Skeletal muscle cell (primary cell): ENCODE results near the gene GPS2.
A peak's percentile ranks its signal among the peaks of the same experiment; 100 is the strongest.

Experiments used
- DNase-seq: peaks from one replicate; pipeline ENCODE4 v3.0.0-alpha.2; 2010; ENCODE audit warnings: low read depth
- H3K4me3 ChIP-seq: 2 replicates; pipeline ENCODE4 v1.5.1; 2011; ENCODE audit warnings: low read depth, mild to moderate bottlenecking, control low read depth, low read length, moderate library complexity

GPS2 gene

GRCh38 chr17:7322520-7323194 lies 7.5 kb upstream of the GPS2 start:
- H3K4me3 ChIP-seq: no peak overlapping the region
- DNase-seq: no peak

- DNase-seq: no peak
- no peak overlapping the region for H3K4me3 ChIP-seq
These were observed 6.3 kb upstream of the GPS2 start for GRCh38 chr17:7321466-7321865.

- no peak for DNase-seq
- no peak overlapping the region for H3K4me3 ChIP-seq
These were observed 3.1 kb upstream of the GPS2 start for GRCh38 chr17:7318121-7318860.

- no peak for DNase-seq
- no peak overlapping the region for H3K4me3 ChIP-seq
These were observed 2.1 kb upstream of the GPS2 start for GRCh38 chr17:7317161-7317803.

GRCh38 chr17:7315570-7316235 lies 543 bp upstream of the GPS2 start:
- DNase-seq: no peak
- H3K4me3 ChIP-seq: peak overlapping the region; percentile 81

DNA sequence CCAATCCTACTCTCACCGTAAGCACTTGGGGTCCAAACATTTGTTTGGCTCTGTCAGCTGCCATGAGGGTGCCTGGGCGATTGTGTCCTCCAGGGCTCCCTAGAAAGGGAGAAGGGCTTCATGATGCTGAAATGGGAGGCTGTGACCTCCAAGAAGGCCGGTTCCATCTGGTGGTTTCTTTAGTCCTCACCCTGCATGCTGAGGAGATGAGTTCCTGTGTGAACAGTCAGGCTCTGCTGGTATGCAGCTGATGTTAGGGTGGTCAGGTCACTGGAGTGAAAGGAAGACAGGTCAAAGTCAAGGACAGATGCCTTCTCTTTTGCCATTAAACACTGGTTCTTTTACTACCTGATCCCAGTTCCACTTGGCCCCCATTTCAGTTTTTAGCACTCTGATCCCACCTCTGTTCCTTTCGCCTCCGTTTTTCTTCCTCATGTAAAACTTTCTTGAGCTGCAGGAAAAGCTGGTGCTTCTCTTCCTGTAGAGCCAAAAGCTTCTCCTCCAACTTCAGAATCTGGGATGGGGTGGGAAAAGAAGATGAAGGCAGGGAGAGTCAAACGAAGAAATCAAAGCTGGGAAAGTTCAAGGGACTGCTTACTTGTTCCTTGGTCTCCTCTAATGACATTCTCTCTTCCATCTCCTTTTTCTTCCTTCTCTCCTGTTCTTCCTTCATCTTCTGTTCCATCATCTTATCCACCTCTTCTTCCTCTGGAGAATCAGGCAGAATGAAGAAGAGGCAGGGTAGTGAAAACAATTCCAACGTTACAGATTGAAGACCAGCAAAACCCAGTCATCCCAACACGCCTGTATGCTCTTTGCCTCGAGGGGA lies 1.1 kb downstream of the GPS2 start:
- DNase-seq: no peak

DNA sequence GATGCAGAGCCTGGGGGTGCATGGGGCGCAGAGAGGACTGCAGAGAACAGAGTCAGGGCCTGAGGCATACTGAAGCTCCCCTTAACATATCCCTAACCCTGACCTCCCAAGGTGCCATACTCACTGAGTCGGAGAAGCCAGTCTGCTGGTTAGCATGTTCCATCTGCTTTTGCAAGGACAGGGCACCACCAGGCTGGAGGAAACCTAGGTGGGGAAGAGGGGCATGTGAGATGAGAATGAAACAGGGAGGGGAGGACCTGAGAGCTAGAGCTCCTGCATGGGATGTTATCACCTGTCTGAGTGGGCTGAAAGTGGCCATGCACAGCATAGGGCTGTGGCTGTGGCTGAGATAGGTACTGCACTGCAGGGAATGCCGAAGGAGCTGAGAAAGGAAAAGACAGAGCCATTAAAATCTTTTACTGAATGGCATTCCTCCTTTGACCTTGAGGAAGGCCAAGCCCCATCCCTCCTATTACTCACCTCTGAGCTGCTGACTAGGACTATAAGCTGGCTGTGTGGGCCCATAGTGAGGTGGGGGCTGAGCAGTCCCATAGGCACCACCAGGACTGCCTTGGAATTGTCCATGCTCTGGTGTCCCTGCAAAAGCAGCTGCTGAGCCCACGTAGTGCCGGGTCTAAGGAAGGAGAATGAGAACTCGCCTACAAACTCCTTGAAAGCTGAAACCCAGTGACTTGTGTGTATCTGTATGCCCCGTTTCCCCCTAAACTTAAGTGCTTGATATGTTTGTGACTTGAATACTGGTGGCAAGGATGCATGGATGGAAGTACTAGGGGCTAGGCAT lies 1.9 kb downstream of the GPS2 start:
- DNase-seq: no peak
- no peak overlapping the region for H3K4me3 ChIP-seq

More for the DNA sequence above, 1.1 kb downstream of the GPS2 start:
- peak overlapping the region; percentile 81 for H3K4me3 ChIP-seq

GRCh38 chr17:7312432-7313087 lies 2.6 kb downstream of the GPS2 start:
- H3K4me3 ChIP-seq: no peak overlapping the region
- no peak for DNase-seq

- DNase-seq: no peak
- H3K4me3 ChIP-seq: no peak overlapping the region
These were observed 4.0 kb downstream of the GPS2 start for GRCh38 chr17:7311110-7311705.

DNA sequence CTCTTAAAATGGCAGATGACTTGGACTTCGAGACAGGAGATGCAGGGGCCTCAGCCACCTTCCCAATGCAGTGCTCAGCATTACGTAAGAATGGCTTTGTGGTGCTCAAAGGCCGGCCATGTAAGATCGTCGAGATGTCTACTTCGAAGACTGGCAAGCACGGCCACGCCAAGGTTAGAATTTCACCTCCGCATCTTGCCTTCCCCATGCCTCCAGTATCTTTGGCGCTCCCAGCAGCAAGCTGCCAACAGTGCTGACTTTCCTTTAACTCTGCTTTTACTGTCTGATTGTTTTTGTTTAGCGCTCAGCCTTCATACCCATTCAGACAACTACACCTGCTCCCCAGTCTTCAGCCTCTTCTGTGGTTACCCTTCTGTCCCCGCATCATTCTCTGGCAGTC lies 5.5 kb downstream of the GPS2 start:
- DNase-seq: no peak
- peak overlapping the region; percentile 62 for H3K4me3 ChIP-seq

GRCh38 chr17:7308625-7309433 lies 6.3 kb downstream of the GPS2 start:
- DNase-seq: no peak
- H3K4me3 ChIP-seq: peak overlapping the region; percentile 62

- no peak for DNase-seq
- H3K4me3 ChIP-seq: peak overlapping the region; percentile 62
These were observed 7.2 kb downstream of the GPS2 start for GRCh38 chr17:7307686-7308624.

DNA sequence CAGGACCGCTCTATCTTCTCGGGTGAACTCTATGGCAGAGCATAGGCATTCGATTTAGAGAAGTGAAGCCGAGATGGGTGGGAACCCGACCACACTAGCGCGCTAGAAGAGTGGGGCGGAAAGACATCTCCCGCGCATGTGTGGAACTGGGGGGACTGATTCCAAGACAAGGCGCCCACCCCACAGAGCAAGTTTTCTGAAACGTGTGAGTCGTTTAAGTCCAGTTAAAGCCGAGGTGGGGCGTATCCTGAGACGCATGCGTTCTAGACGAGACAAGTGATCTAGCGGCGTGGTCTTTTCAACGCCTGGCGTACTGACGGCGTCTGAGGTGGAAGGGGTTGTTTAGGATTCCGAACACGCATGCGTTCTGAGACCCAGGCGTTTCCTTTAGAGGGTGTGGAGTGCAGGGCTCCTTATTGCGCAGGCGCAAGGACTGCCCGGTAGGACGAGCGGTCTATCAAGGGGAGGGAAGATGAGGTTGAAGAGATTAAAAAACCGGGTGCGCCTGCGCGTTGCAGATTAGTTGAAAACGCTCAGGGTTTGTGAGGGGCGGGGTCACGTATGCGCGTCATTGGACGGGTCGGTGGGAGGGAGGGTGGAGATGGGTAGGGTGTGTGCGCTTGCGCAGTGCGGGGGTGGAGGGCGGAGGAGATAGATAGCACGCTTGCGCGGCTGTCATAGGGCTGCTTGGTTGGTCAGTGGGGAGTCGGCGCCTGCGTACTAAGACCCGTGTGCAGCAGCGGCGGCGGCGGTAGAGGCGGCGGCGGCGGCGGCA lies 8.1 kb downstream of the GPS2 start, which contains the start of gene EIF5A:
Gene EIF5A (plus strand): TSS at position 718 of the 775 bp plus-strand sequence. CDS start 2,008 bp downstream, outside the sequence.
- peak within 1 kb of the TSS; percentile 62 for H3K4me3 ChIP-seq

GRCh38 chr17:7304179-7304578 lies 11.0 kb downstream of the GPS2 start:
- H3K4me3 ChIP-seq: no peak overlapping the region
- no peak for DNase-seq

More for the DNA sequence above, 8.1 kb downstream of the GPS2 start, which contains the start of gene EIF5A:
- DNase-seq: peak; percentile 98
